ENCODE data around the gene PAK5.

Gene PAK5

GRCh38 chr20:9551808-9552550 is 286.9 kb downstream of the PAK5 start:
- DNase-seq (ENCODE audit: insufficient read length, low spot score) (no peak), FAIRE-seq (no peak)
- TF ChIP-seq CTCF (IDR thresholded peaks at IDR 0.05; ENCODE audit: insufficient read depth, missing control alignments): no peak

GRCh38 chr20:9550871-9551270 is 288.0 kb downstream of the PAK5 start:
- DNase-seq (ENCODE audit: insufficient read length, low spot score) (no peak), FAIRE-seq (no peak)
- no peak for TF ChIP-seq CTCF (IDR thresholded peaks at IDR 0.05; ENCODE audit: insufficient read depth, missing control alignments)

GRCh38 chr20:9550283-9550682 is 288.6 kb downstream of the PAK5 start:
- DNase-seq (ENCODE audit: insufficient read length, low spot score): no peak
- no peak for FAIRE-seq
- no peak for TF ChIP-seq CTCF (IDR thresholded peaks at IDR 0.05; ENCODE audit: insufficient read depth, missing control alignments)

GRCh38 chr20:9543214-9543613 is 295.7 kb downstream of the PAK5 start:
- no peak for FAIRE-seq
- no peak for DNase-seq (ENCODE audit: insufficient read length, low spot score)
- no peak for TF ChIP-seq CTCF (IDR thresholded peaks at IDR 0.05; ENCODE audit: insufficient read depth, missing control alignments)

GRCh38 chr20:9535449-9535848 is 303.4 kb downstream of the PAK5 start:
- FAIRE-seq (no peak), DNase-seq (ENCODE audit: insufficient read length, low spot score) (no peak)
- no peak for TF ChIP-seq CTCF (IDR thresholded peaks at IDR 0.05; ENCODE audit: insufficient read depth, missing control alignments)

GRCh38 chr20:9534025-9534424 is 304.9 kb downstream of the PAK5 start:
- no peak for DNase-seq (ENCODE audit: insufficient read length, low spot score)
- TF ChIP-seq CTCF (IDR thresholded peaks at IDR 0.05; ENCODE audit: insufficient read depth, missing control alignments): no peak
- FAIRE-seq: no peak

- no peak for FAIRE-seq
Measured at GRCh38 chr20:9532069-9532838, 306.6 kb downstream of the PAK5 start.

More at GRCh38 chr20:9532069-9532838, 306.6 kb downstream of the PAK5 start:
- DNase-seq (ENCODE audit: insufficient read length, low spot score): no peak
- TF ChIP-seq CTCF (IDR thresholded peaks at IDR 0.05; ENCODE audit: insufficient read depth, missing control alignments): no peak
